Endothelial cell (in vitro differentiated cells): Measurements from ENCODE around the gene MAPKAPK3. TPM values are rescaled to one million over a fixed set of nuclear protein-coding genes. Genes with fewer than 3 reads are reported as not detected.

Experiments used
- DNase-seq: peaks from one replicate; pipeline ENCODE4 v3.0.0; 2021; ENCODE audit warnings: low spot score
- H3K27ac Mint-ChIP-seq: one replicate; pipeline ENCODE4 v1.8.0; 2021; ENCODE audit warnings: mixed read lengths, inconsistent platforms; ENCODE audit not compliant: unreplicated experiment
- H3K27me3 Mint-ChIP-seq: one replicate; pipeline ENCODE4 v1.8.0; 2021; ENCODE audit warnings: mild to moderate bottlenecking, moderate library complexity, mixed read lengths, inconsistent platforms; ENCODE audit not compliant: unreplicated experiment
- H3K36me3 Mint-ChIP-seq: one replicate; pipeline ENCODE4 v1.8.0; 2021; ENCODE audit warnings: mild to moderate bottlenecking, low read depth, mixed read lengths, inconsistent platforms; ENCODE audit not compliant: unreplicated experiment
- H3K4me1 Mint-ChIP-seq: one replicate; pipeline ENCODE4 v1.8.0; 2021; ENCODE audit warnings: mild to moderate bottlenecking, mixed read lengths, inconsistent platforms; ENCODE audit not compliant: unreplicated experiment
- H3K4me3 Mint-ChIP-seq: one replicate; pipeline ENCODE4 v1.8.0; 2021; ENCODE audit warnings: mild to moderate bottlenecking, mixed read lengths, inconsistent platforms; ENCODE audit not compliant: unreplicated experiment
- H3K9me3 Mint-ChIP-seq: one replicate; pipeline ENCODE4 v1.8.0; 2021; ENCODE audit warnings: mixed read lengths, inconsistent platforms; ENCODE audit not compliant: unreplicated experiment
- CTCF ChIP-seq: fragments of 200-600 bp; sonication (generic); IDR thresholded peaks from one replicate; pipeline ENCODE4 v1.5.0; 2021; ENCODE audit warnings: antibody characterized with exemption; ENCODE audit not compliant: unreplicated experiment
- total RNA-seq: library from RNA; stranded (reverse); fragmentation: NEBNext Ultra II Directional; extraction: Animal tissue kit (Norgen Biotek cat#: 25700); gene quantifications from one replicate; pipeline ENCODE4 v1.2.1, GENCODE V29; 2021; ENCODE audit not compliant: unreplicated experiment

The MAPKAPK3 gene
- total RNA-seq, 1 donor from 2014 or later, result 6.4 TPM

GRCh38 chr3:50657816-50658215, 40.9 kb downstream of the MAPKAPK3 start:
- TF ChIP-seq CTCF, result no peak
- H3K27ac Mint-ChIP-seq, result no peak overlapping the region
- no peaks in the 10 kb centered on the region for H3K4me1 Mint-ChIP-seq
- H3K27me3 Mint-ChIP-seq, result peaks cover 10% of the 10 kb centered on the region
- H3K36me3 Mint-ChIP-seq, result no peaks in the 10 kb centered on the region
- no peak for DNase-seq
- no peaks in the 10 kb centered on the region for H3K9me3 Mint-ChIP-seq
- H3K4me3 Mint-ChIP-seq, result no peak overlapping the region

- Mint-ChIP-seq H3K27ac (no peak overlapping the region), H3K9me3 (no peaks in the 10 kb centered on the region), H3K4me1 (no peaks in the 10 kb centered on the region), H3K4me3 (no peak overlapping the region), H3K36me3 (no peaks in the 10 kb centered on the region), H3K27me3 (peaks cover 10% of the 10 kb centered on the region)
- TF ChIP-seq CTCF, result no peak
- no peak for DNase-seq
Measured at GRCh38 chr3:50658416-50658815, 41.5 kb downstream of the MAPKAPK3 start.

- no peaks in the 10 kb centered on the region for H3K9me3 Mint-ChIP-seq
- no peak for DNase-seq
- peaks cover 10% of the 10 kb centered on the region for H3K27me3 Mint-ChIP-seq
- H3K4me1 Mint-ChIP-seq, result no peaks in the 10 kb centered on the region
- H3K27ac Mint-ChIP-seq, result no peak overlapping the region
- no peaks in the 10 kb centered on the region for H3K36me3 Mint-ChIP-seq
- no peak overlapping the region for H3K4me3 Mint-ChIP-seq
- TF ChIP-seq CTCF, result no peak
Measured at GRCh38 chr3:50658831-50659230, 41.9 kb downstream of the MAPKAPK3 start.

- H3K27ac Mint-ChIP-seq, result no peak overlapping the region
- H3K4me1 Mint-ChIP-seq, result no peaks in the 10 kb centered on the region
- H3K27me3 Mint-ChIP-seq, result peaks cover 10% of the 10 kb centered on the region
- no peak overlapping the region for H3K4me3 Mint-ChIP-seq
- DNase-seq, result no peak
- no peak for TF ChIP-seq CTCF
- no peaks in the 10 kb centered on the region for H3K9me3 Mint-ChIP-seq
- no peaks in the 10 kb centered on the region for H3K36me3 Mint-ChIP-seq
Measured at GRCh38 chr3:50660386-50660785, 43.4 kb downstream of the MAPKAPK3 start.

GRCh38 chr3:50661321-50661837, 44.4 kb downstream of the MAPKAPK3 start:
- H3K9me3 Mint-ChIP-seq, result no peaks in the 10 kb centered on the region
- H3K4me3 Mint-ChIP-seq, result no peak overlapping the region
- H3K36me3 Mint-ChIP-seq, result no peaks in the 10 kb centered on the region
- DNase-seq, result no peak
- H3K27ac Mint-ChIP-seq, result no peak overlapping the region
- no peaks in the 10 kb centered on the region for H3K4me1 Mint-ChIP-seq
- H3K27me3 Mint-ChIP-seq, result peaks cover 10% of the 10 kb centered on the region
- TF ChIP-seq CTCF, result no peak
